Adrenal gland (tissue), 12 donors: ENCODE data around the gene KRTAP19-8. TPM values are rescaled to one million over a fixed set of nuclear protein-coding genes. Genes with fewer than 3 reads are reported as not detected.

Source experiments
- DNase-seq, 7 donors: peaks; one replicate each; pipeline ENCODE4 v3.0.0-alpha.2; 2019 to 2020
- H3K27ac ChIP-seq, 5 donors: fragments of 200-600 bp; sonication (generic) in 4 of 5; 1 replicate in 3 of 5; 2 replicates in 2 of 5; pipeline versions ENCODE4 v1.5.1 to v1.8.0; 2016 to 2020; ENCODE audit warnings: mild to moderate bottlenecking in 1 of 5
- H3K27me3 ChIP-seq: fragments of 200-600 bp; 2 replicates; pipeline ENCODE4 v1.8.0; 2021
- H3K36me3 ChIP-seq, 2 donors: fragments of 200-600 bp; replicated peaks in 1 of 2; 1 replicate in 1 of 2; 2 replicates in 1 of 2; pipeline versions ENCODE4 v1.5.1 to v1.8.0; 2018 to 2022
- H3K4me1 ChIP-seq, 2 donors: fragments of 200-600 bp; replicated peaks in 1 of 2; 1 replicate in 1 of 2; 2 replicates in 1 of 2; pipeline versions ENCODE4 v1.5.1 to v1.8.0; 2018 to 2021
- H3K4me3 ChIP-seq, 4 donors: fragments of 200-600 bp; sonication (generic) in 3 of 4; one replicate each; pipeline ENCODE4 v1.5.1; 2016 to 2018
- H3K9me3 ChIP-seq, 3 donors: fragments of 200-600 bp; sonication (generic) in 1 of 3; replicated peaks in 1 of 3; 1 replicate in 2 of 3; 2 replicates in 1 of 3; pipeline versions ENCODE4 v1.5.1 to v1.8.0; 2016 to 2021
- CTCF ChIP-seq, 6 experiments: fragments of 450-650 bp in 4 of 6; fragments of 200-600 bp in 2 of 6; sonication (generic) in 1 of 6; IDR thresholded peaks; 1 replicate in 5 of 6; 2 replicates in 1 of 6; pipeline versions ENCODE4 v1.5.1 to v1.8.0; 2016 to 2021; ENCODE audit warnings: antibody characterized with exemption in 6 of 6, mild to moderate bottlenecking in 2 of 6, moderate library complexity in 1 of 6
- POLR2A ChIP-seq, 2 donors: fragments of 450-650 bp; IDR thresholded peaks; one replicate each; pipeline ENCODE4 v1.6.1; 2017; ENCODE audit warnings: antibody characterized with exemption in 2 of 2, mild to moderate bottlenecking in 2 of 2, moderate library complexity in 1 of 2
- WGBS, 4 donors: extraction: QIAGEN DNeasy Blood & Tissue Kit in 2 of 4; methylation state at CpG; one replicate each; pipeline versions ENCODE4 v1.1.5 to v1.1.7; 2013 to 2017; 5-methylcytosine and 5-hydroxymethylcytosine counted together
- intact Hi-C, 2 donors: fragments of 100-400 bp; cut with DNase I; formaldehyde crosslinking; loops; one replicate each; pipeline versions ENCODE4 v1.14.1 to v1.15.0; 2022 to 2023
- polyA plus RNA-seq, 3 donors: library from polyadenylated mRNA; stranded (reverse); fragments of 200-250 nt in 2 of 3; fragments of 350-450 nt in 1 of 3; fragmentation: Illumina TruSeq in 1 of 3; extraction: RNeasy Lipid Tissue Mini Kit (QIAGEN cat#74804) in 1 of 3; gene quantifications; one replicate each; pipeline ENCODE4 v1.2.3, GENCODE V29; 2013 to 2014
- total RNA-seq, 9 donors: library from RNA; depleted of rRNA in 4 of 9; stranded (reverse); fragments of >200 nt in 4 of 9; fragments of 120-200 nt in 1 of 9; fragmentation: NEBNext Ultra II Directional in 1 of 9; extraction: Animal tissue kit (Norgen Biotek cat#: 25700) in 1 of 9; gene quantifications; one replicate each; pipeline versions ENCODE4 v1.1.0 to v1.2.4, GENCODE V29; 2013 to 2023
- donor health status: healthy with polysubstance abuse.
- donor health status: Bipolar disorder and iron deficiency.
- donor health status: DM: yes; HTN: yes; CAD: no.
- donor health status: DM: no; HTN: no; CAD: no.
- donor health status: DM: no; HTN: no; CAD: no.
- donor health status: DM: yes; HTN: yes; CAD: no.

The KRTAP19-8 gene
- total and polyA plus RNA-seq, 12 donors: not detected

- TF ChIP-seq CTCF (IDR thresholded peaks at IDR 0.05) (no peak), POLR2A (IDR thresholded peaks at IDR 0.05) (no peak)
- intact Hi-C loops: no loop called here
- 71 to 83% (median 81%) methylated on average over 4 to 5 of the region's 5 CpGs for WGBS, 4 donors
- DNase-seq: no peak
- H3K4me3 ChIP-seq: no peak overlapping the region
- no peaks in the 10 kb centered on the region for H3K27me3 ChIP-seq
- H3K9me3 ChIP-seq: no peaks in the 10 kb centered on the region
- H3K4me1 ChIP-seq: no peaks in the 10 kb centered on the region
- H3K36me3 ChIP-seq: no peaks in the 10 kb centered on the region
- no peak overlapping the region for H3K27ac ChIP-seq
Measured at GRCh38 chr21:30990514-30991262, 47.6 kb downstream of the KRTAP19-8 start.

- H3K4me3 ChIP-seq: no peak overlapping the region
- no peaks in the 10 kb centered on the region for H3K36me3 ChIP-seq
- H3K27me3 ChIP-seq: no peaks in the 10 kb centered on the region
- intact Hi-C loops: no loop called here
- H3K4me1 ChIP-seq: no peaks in the 10 kb centered on the region
- no peak for TF ChIP-seq CTCF (IDR thresholded peaks at IDR 0.05)
- WGBS, 4 donors: 61 to 79% (median 76%) methylated on average over 1 of the region's 1 CpG
- no peaks in the 10 kb centered on the region for H3K9me3 ChIP-seq
- DNase-seq: no peak
- H3K27ac ChIP-seq: no peak overlapping the region
Measured at GRCh38 chr21:30988706-30989105, 49.6 kb downstream of the KRTAP19-8 start.

Other genes with a start within 250 kb of the KRTAP19-8 start
- not detected for gene KRTAP8-1, start 225.2 kb downstream of the KRTAP19-8 start, total RNA-seq
- gene KRTAP8-1, start 225.2 kb downstream of the KRTAP19-8 start, polyA plus RNA-seq: not detected
- not detected for gene KRTAP7-1, start 208.7 kb downstream of the KRTAP19-8 start, total RNA-seq
- gene KRTAP7-1, start 208.7 kb downstream of the KRTAP19-8 start, polyA plus RNA-seq: not detected
- gene KRTAP11-1, start 156.9 kb downstream of the KRTAP19-8 start, total RNA-seq: not detected
- not detected for gene KRTAP11-1, start 156.9 kb downstream of the KRTAP19-8 start, polyA plus RNA-seq